Endothelial cell of umbilical vein (primary cell): ENCODE results near the gene BPIFB3. TPM values are rescaled to one million over a fixed set of nuclear protein-coding genes. Genes with fewer than 3 reads are reported as not detected.

Experiments
- BruUV-seq: library from RNA; stranded (reverse); fragments of 400-500 nt; replicated peaks from 2 replicates; lab custom pipeline; 2021; lab: Mats Ljungman, UMichigan
- CTCF ChIA-PET: fragments of 300-600, 350-600 bp; sonication (Branson Sonifier 250); formaldehyde crosslinking; loops from one replicate; lab custom pipeline; 2021; ENCODE audit warnings: antibody characterized with exemption, inconsistent platforms; lab: Charles Lee
- POLR2A ChIA-PET: fragments of 300-600, 350-600 bp; sonication (Branson Sonifier 250); formaldehyde crosslinking; loops from one replicate; lab custom pipeline; 2021; ENCODE audit warnings: antibody characterized with exemption, inconsistent platforms; lab: Charles Lee
- DNase-seq: peaks from one replicate; pipeline ENCODE4 v3.0.0-alpha.2; 2011; ENCODE audit warnings: low read depth, low spot score
- FAIRE-seq: peaks from 2 replicates; lab custom pipeline; 2011; peaks lifted over from hg19 to GRCh38; lab: Jason Lieb, UNC
- H2AFZ ChIP-seq: 2 replicates; pipeline ENCODE4 v1.6.0; 2012; ENCODE audit warnings: low read depth, low read length, control low read depth, inconsistent platforms
- H3K27ac ChIP-seq: 2 replicates; pipeline ENCODE4 v1.5.1; 2011; ENCODE audit warnings: low read depth, mild to moderate bottlenecking, control low read depth, low read length, moderate library complexity; ENCODE audit not compliant: insufficient read depth
- H3K27me3 ChIP-seq, 2 experiments: 2 replicates each; pipeline versions ENCODE4 v1.6.0 to v1.6.1; 2011; ENCODE audit warnings: low read length in 2 of 2, mixed read lengths in 1 of 2; ENCODE audit not compliant: control insufficient read depth in 2 of 2, insufficient read depth in 2 of 2
- H3K36me3 ChIP-seq, 2 experiments: 2 replicates in 1 of 2; 3 replicates in 1 of 2; pipeline ENCODE4 v1.5.1; 2011; ENCODE audit warnings: low read length in 2 of 2, mild to moderate bottlenecking in 1 of 2, moderate library complexity in 1 of 2; ENCODE audit not compliant: control insufficient read depth in 2 of 2, insufficient read depth in 2 of 2; ENCODE audit errors: extremely low read depth in 1 of 2
- H3K4me1 ChIP-seq: 3 replicates; pipeline ENCODE4 v1.5.1; 2011; ENCODE audit warnings: mild to moderate bottlenecking, low read length; ENCODE audit not compliant: control insufficient read depth, insufficient read depth; ENCODE audit errors: extremely low read depth
- H3K4me2 ChIP-seq: 2 replicates; pipeline ENCODE4 v1.6.1; 2011; ENCODE audit warnings: low read length, control low read depth, mixed read lengths; ENCODE audit not compliant: insufficient read depth
- H3K4me3 ChIP-seq, 3 experiments: fragments of 200-600 bp in 1 of 3; sonication (generic), shearing (Covaris generic) in 1 of 3; replicated peaks in 1 of 3; 2 replicates each; pipeline ENCODE4 v1.5.1; 2011 to 2016; ENCODE audit warnings: control low read depth in 3 of 3, low read length in 3 of 3, mild to moderate bottlenecking in 2 of 3, inconsistent platforms in 1 of 3, low read depth in 1 of 3, moderate library complexity in 1 of 3; ENCODE audit not compliant: insufficient read depth in 1 of 3
- H3K79me2 ChIP-seq: 2 replicates; pipeline ENCODE4 v1.6.0; 2012; ENCODE audit warnings: low read length, inconsistent platforms; ENCODE audit not compliant: control insufficient read depth, insufficient read depth
- H3K9ac ChIP-seq: replicated peaks from 2 replicates; pipeline ENCODE3; 2011; ENCODE audit warnings: low read length, control low read depth; ENCODE audit not compliant: insufficient read depth; ENCODE audit errors: extremely low read depth
- H3K9me1 ChIP-seq: replicated peaks from 3 replicates; pipeline ENCODE4 v1.6.0; 2011; ENCODE audit warnings: mild to moderate bottlenecking, low read length; ENCODE audit not compliant: control insufficient read depth, insufficient read depth; ENCODE audit errors: extremely low read depth
- H3K9me3 ChIP-seq: replicated peaks from 2 replicates; pipeline ENCODE4 v1.5.1; 2012; ENCODE audit warnings: low read length, inconsistent platforms; ENCODE audit not compliant: control insufficient read depth, insufficient read depth
- H4K20me1 ChIP-seq: replicated peaks from 2 replicates; pipeline ENCODE3; 2011; ENCODE audit warnings: mild to moderate bottlenecking, low read length; ENCODE audit not compliant: control insufficient read depth, insufficient read depth; ENCODE audit errors: extremely low read depth
- EZH2 ChIP-seq: IDR thresholded peaks from 2 replicates; pipeline ENCODE4 v1.6.1; 2012; ENCODE audit warnings: borderline replicate concordance, low read depth, mild to moderate bottlenecking, moderate library complexity, low read length, inconsistent platforms; ENCODE audit not compliant: severe bottlenecking
- FOS ChIP-seq: IDR thresholded peaks from 2 replicates; pipeline ENCODE4 v1.6.1; 2011; ENCODE audit warnings: mild to moderate bottlenecking, low read length, moderate library complexity, borderline replicate concordance; ENCODE audit not compliant: insufficient read depth
- GATA2 ChIP-seq: IDR thresholded peaks from 2 replicates; pipeline ENCODE4 v1.7.0; 2011; ENCODE audit warnings: low read depth, mild to moderate bottlenecking, moderate library complexity, mixed read lengths, low read length; ENCODE audit not compliant: insufficient read length, insufficient read depth
- JUN ChIP-seq: IDR thresholded peaks from 2 replicates; pipeline ENCODE4 v1.6.1; 2011; ENCODE audit warnings: borderline replicate concordance, low read depth; ENCODE audit not compliant: insufficient read length, insufficient read depth
- MYC ChIP-seq: IDR thresholded peaks from one replicate; pipeline ENCODE4 v1.6.1; 2011; ENCODE audit warnings: mild to moderate bottlenecking, low read depth, low read length
- POLR2A ChIP-seq: IDR thresholded peaks from 2 replicates; pipeline ENCODE4 v1.6.1; 2012; ENCODE audit warnings: low read depth, mild to moderate bottlenecking, control low read depth, low read length
- POLR2AphosphoS5 ChIP-seq: IDR thresholded peaks from 2 replicates; pipeline ENCODE4 v1.6.1; 2012; ENCODE audit warnings: low read depth, mild to moderate bottlenecking, control low read depth, low read length, moderate library complexity; ENCODE audit not compliant: insufficient read depth
- dilution Hi-C: fragments of 300-500 bp; cut with MboI; formaldehyde crosslinking; loops from one replicate; pipeline ENCODE4 v1.15.0; 2019; ENCODE audit warnings: low sequenced_read_pairs; ENCODE audit not compliant: extremely low pct_ligation_motif_present
- intact Hi-C: fragments of 100-400 bp; cut with micrococcal nuclease; formaldehyde crosslinking; loops from one replicate; pipeline ENCODE4 v1.10.0; 2022
- polyA plus RNA-seq, 4 experiments: library from polyadenylated mRNA; depleted of rRNA in 3 of 4; stranded (reverse) in 3 of 4; unstranded in 1 of 4; fragments of >200 nt; gene quantifications; 2 replicates each; pipeline versions ENCODE4 v1.2.1 to v1.2.3, GENCODE V29; 2011 to 2012; ENCODE audit warnings: missing spikeins in 1 of 4
- total RNA-seq: library from RNA; stranded (reverse); gene quantifications from 2 replicates; pipeline ENCODE4 v1.2.3, GENCODE V29; 2021
- TF ChIP-seq, protein P1 (sequence below): IDR thresholded peaks from 2 replicates; pipeline ENCODE4 v1.6.1; 2011; ENCODE audit not compliant: insufficient read depth, insufficient read length
- TF ChIP-seq, protein P2 (sequence below), 2 donors: IDR thresholded peaks; 1 replicate in 1 of 2; 2 replicates in 1 of 2; pipeline ENCODE4 v1.5.1; 2011; ENCODE audit warnings: low read length in 2 of 2, mild to moderate bottlenecking in 2 of 2, moderate library complexity in 2 of 2, control low read depth in 1 of 2, inconsistent platforms in 1 of 2, low read depth in 1 of 2; ENCODE audit not compliant: insufficient read depth in 1 of 2; ENCODE audit errors: extremely low read depth in 1 of 2

Gene BPIFB3
- total and polyA plus RNA-seq, 2 donors (not counting 3 experiments of a cell fraction or from before 2014, with no cell fraction given): not detected

DNA sequence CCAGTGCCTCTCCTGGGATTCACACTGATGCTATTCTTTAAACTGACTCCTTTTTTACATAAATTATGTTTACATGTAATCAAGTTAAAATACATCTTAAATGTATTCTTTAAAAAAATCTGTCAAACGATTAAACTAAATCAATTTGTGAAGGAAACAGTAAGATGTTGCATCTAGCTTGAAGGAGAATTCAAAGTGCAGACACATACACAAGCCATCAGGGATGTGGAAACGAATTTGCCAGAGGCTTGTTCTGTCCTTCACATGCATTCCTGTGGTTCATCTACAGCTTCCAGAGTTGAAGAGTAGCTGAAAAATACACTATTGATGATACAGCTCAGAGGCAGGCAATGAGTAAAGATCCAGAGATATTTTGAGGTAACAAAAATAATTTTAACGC, 7.3 kb upstream of the BPIFB3 start:
- Histone ChIP-seq H4K20me1 (no peaks in the 10 kb centered on the region), H3K9ac (no peak overlapping the region), H3K4me1 (no peaks in the 10 kb centered on the region), H3K4me2 (no peak overlapping the region), H3K9me3 (no peaks in the 10 kb centered on the region), H3K9me1 (no peaks in the 10 kb centered on the region), H3K79me2 (no peaks in the 10 kb centered on the region), H2AFZ (no peak overlapping the region), H3K27me3 (no peaks in the 10 kb centered on the region), H3K27ac (no peak overlapping the region), H3K36me3 (no peaks in the 10 kb centered on the region), H3K4me3 (no peak overlapping the region)
- TF ChIP-seq, protein P1, sequence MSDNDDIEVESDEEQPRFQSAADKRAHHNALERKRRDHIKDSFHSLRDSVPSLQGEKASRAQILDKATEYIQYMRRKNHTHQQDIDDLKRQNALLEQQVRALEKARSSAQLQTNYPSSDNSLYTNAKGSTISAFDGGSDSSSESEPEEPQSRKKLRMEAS: no peak
- TF ChIP-seq EZH2 (no peak), POLR2A (no peak), POLR2AphosphoS5 (no peak), FOS (no peak), GATA2 (no peak), MYC (no peak), JUN (no peak)
- TF ChIP-seq, protein P2, sequence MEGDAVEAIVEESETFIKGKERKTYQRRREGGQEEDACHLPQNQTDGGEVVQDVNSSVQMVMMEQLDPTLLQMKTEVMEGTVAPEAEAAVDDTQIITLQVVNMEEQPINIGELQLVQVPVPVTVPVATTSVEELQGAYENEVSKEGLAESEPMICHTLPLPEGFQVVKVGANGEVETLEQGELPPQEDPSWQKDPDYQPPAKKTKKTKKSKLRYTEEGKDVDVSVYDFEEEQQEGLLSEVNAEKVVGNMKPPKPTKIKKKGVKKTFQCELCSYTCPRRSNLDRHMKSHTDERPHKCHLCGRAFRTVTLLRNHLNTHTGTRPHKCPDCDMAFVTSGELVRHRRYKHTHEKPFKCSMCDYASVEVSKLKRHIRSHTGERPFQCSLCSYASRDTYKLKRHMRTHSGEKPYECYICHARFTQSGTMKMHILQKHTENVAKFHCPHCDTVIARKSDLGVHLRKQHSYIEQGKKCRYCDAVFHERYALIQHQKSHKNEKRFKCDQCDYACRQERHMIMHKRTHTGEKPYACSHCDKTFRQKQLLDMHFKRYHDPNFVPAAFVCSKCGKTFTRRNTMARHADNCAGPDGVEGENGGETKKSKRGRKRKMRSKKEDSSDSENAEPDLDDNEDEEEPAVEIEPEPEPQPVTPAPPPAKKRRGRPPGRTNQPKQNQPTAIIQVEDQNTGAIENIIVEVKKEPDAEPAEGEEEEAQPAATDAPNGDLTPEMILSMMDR (IDR thresholded peaks at IDR 0.05; ENCODE audit: extremely low read depth in 1 of 2, insufficient read depth in 1 of 2, low read depth in 1 of 2, low read length in 2 of 2): no peak
- ChIA-PET CTCF (no interaction called here), POLR2A (no interaction called here)
- no peak for DNase-seq
- BruUV-seq: no TSS peak
- intact Hi-C loops: no loop called here
- no peak for FAIRE-seq
- dilution Hi-C loops: no loop called here
